ENCODE results near the gene SF3B3.
"Not testable (repeated sequence)": the region's sequence is repeated elsewhere in the genome, so short reads cannot be mapped to it uniquely, and the experiment has no call there.

SF3B3 gene

DNA sequence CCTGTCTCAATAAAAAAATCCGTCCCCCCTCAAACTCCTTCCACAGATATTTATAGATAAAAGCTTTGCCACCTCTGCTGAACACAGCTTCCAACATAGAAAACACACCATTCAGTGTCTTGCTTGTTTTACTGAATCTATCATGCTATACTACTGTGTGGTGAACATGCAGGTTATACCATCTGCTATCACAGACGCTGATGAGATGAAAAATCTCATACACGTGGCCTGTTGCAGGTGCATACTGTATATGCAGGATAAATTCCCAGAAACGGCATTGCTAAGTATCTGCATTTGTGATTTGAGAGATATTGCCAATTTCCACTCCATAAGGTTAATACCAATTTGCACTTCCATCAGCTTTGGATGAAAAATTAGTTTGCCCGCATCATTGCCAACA lies 92.3 kb downstream of the SF3B3 start:
- no peak for DNase-seq (ENCODE audit: low read depth in 2 of 2)

DNA sequence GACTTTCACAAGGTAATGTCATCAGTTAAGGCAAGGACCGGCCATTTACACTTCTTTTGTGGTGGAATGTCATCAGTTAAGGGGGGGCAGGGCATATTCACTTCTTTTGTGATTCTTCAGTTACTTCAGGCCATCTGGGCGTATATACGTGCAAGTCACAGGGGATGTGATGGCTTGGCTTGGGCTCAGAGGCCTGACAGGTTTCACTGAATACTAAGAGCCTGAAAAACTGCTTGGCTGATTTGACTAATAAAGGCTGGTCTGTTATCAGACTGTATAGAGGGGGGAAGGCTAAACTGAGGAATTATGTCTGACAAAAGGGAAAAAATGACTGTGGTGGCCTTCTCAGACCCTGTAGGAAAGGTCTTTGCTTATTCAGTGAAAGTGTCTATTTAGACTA lies 98.2 kb downstream of the SF3B3 start:
- not testable (repeated sequence) for DNase-seq (ENCODE audit: low read depth in 2 of 2)
